Left colon (tissue), 2 donors: ENCODE results near the gene MBL2. TPM values are rescaled to one million over a fixed set of nuclear protein-coding genes. Genes with fewer than 3 reads are reported as not detected.

Experiments
- ATAC-seq: fragments of 200-7000 bp; cut with Tn5 transposase; one replicate; pipeline ENCODE4 v1.9.1; 2020; ENCODE audit warnings: mild to moderate bottlenecking, moderate library complexity
- DNase-seq, 2 donors: peaks; one replicate each; pipeline ENCODE4 v3.0.0-alpha.2; 2020
- intact Hi-C, 2 donors: fragments of 100-400 bp; cut with DNase I in 1 of 2; cut with micrococcal nuclease in 1 of 2; formaldehyde crosslinking; loops; one replicate each; pipeline versions ENCODE4 v1.11.2 to v1.14.0; 2022; cut with DNase I, micrococcal nuclease
- total RNA-seq, 2 donors: library from RNA; stranded (reverse); fragmentation: NEBNext Ultra II Directional; extraction: Animal tissue kit (Norgen Biotek cat#: 25700); gene quantifications; one replicate each; pipeline ENCODE4 v1.2.1, GENCODE V29; 2021
- donor health status: DM: no; HTN: no; CAD: no.
- donor health status: DM: yes; HTN: yes; CAD: no.

The MBL2 gene
- total RNA-seq, 2 donors from 2014 or later, result not detected

DNA sequence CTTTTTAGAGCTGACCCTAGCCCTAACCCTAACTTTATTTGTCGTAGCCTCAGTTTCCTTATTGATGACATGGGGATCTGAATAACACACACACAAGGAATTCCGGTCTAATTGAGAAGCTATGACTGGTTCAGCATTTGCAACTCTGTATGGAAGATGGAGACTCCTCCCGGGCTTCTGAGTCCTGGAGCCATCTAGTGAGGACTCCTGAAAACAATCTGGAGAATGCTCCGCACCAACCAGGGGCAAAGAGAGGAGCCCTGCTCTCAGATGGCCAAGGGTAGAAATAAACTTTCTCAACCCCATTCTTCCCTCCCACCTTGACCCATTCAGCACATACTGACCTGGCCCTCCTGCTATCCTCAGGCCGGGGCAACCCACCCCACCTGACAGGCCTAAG lies 26.4 kb downstream of the MBL2 start:
- DNase-seq, result no peak
- intact Hi-C loops, result no loop called here
- ATAC-seq, result no peak

DNA sequence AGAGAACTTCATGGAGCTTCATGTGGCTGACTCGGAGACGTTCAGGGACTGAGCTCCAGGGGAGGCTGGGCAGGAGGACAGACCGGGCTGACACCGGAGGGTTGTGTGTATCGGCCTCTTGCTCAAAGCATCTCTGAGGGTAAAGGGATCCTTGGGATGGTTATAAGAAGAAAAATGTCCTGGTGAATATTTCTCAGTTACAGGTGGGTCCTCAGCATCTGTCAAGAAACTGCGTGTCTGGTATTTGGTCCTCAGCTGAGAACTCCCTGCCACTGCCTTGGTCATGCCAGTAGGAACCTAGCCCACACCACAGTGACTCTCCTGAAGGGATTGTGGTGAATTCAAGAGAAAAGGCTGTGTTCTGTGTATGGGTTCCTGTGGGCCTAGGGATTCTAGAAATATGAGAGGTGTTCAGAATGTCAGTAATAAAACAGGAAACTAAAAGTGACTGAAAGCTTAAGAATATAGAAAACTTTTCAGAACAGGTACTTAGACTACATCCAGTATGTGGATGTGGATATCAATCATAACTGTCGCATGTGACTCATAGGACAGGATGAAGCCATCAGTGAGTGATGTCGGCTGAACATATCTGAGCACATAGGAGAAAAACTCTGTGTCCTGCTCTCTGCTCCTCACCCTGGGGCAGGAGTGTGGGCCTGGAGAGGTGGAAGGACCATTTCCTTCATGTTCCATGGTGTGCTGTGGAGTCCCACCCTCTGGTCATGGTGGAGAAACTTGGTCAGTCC lies 28.4 kb downstream of the MBL2 start:
- intact Hi-C loops, result no loop called here
- ATAC-seq, result no peak

GRCh38 chr10:52742731-52743130 lies 29.9 kb downstream of the MBL2 start:
- ATAC-seq (no peak), DNase-seq (no peak)
- intact Hi-C loops, result no loop called here

More for the DNA sequence above, 28.4 kb downstream of the MBL2 start:
- DNase-seq, result no peak

- intact Hi-C loops, result no loop called here
- no peak for ATAC-seq
Observed at GRCh38 chr10:52741851-52742250, 30.7 kb downstream of the MBL2 start.

DNA sequence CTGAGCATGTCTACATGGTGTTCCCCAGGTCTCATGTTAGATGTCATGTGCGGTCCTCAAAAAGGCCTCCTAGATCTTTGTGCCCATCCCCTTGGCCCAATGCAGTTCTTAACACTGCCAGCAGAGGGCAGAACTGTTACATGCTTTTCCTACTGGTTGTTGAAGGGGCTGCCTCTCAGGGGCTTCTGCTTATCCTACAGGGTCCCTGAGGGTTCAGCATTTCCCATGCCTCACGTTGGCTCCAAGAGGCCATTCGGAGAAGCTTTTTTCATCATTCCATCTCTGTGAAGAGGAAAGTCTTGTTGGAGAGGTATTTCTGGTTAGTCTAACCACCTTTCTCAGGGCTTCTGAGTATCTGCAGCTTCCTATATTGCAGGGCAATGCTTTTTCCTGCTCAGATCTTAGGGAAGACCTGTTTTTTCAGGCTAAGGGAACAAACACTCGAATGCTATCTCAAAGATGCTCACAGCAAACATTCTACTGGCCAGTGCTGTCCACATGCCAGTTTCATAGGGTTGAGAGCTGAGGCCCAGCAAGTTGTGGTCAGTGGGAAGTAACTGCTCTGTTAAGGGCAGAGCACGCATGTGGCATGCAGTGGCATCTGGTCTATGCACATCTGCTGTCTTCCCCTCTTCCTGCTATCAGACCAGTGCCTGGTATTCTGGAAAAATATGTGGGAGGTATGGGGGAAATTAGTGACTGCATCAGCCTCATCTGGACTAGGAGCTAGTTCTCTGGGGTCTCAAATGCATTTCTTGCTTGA lies 31.5 kb downstream of the MBL2 start:
- intact Hi-C loops, result no loop called here
- DNase-seq, result peak in 1 of 2 donors; percentile 40
- ATAC-seq, result no peak

More at GRCh38 chr10:52741851-52742250, 30.7 kb downstream of the MBL2 start:
- DNase-seq, result no peak

DNA sequence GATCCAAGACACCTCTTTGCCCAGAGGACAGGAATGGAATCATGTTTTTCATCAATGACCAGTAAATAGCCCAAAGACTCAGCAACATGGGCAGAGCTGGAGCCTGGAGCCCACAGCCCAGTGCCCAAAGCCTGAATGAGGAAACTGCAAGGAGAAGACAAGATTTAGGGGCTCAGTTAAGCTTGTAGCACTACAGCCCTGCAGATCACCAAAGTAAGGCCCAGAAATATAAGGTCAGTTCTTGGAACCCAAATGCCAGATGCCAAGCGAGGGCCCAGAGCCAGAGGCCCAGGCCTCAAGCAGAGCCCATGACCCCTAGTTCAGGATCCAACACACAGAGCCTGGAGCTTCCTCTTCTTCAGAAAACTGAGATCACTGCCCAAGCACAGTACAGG lies 32.4 kb downstream of the MBL2 start:
- ATAC-seq (no peak), DNase-seq (no peak)
- intact Hi-C loops, result no loop called here

DNA sequence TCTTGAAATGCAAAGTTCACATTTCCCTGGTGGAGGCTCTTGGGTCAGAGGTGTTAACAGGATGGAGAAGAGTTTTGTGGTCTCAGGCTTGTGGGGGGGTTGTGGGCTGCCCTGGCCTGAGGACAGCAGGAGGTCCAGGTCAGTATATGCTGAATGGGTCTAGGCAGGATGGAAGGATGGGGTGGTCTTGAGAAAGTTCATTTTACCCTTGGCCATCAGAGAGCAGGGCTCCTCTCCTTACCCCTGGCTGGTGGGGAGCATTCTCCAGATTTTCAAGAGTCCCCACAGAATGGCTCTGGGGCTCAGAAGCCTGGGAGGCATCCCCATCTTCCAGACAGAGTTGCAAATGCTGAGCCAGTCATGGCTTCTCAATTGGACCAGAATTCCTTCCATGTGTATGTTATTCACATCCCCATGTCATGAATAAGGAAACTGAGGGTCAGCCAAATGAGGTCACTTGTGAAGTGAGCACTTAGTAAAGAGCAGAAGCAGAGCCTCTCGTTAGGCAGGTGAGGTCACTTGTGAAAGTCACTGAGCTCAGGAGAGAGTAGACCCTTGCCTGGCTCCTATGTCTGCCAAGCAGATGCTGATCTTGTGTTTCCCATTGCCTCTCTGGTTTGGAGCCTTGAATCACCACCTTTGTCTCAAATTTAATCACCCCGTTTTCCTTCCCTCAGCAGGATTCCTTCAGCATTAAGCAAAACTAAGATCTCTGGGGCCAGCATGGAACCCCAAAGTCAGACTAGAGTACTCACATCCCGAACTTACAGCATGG lies 33.0 kb downstream of the MBL2 start:
- intact Hi-C loops, result no loop called here
- DNase-seq (no peak), ATAC-seq (no peak)

DNA sequence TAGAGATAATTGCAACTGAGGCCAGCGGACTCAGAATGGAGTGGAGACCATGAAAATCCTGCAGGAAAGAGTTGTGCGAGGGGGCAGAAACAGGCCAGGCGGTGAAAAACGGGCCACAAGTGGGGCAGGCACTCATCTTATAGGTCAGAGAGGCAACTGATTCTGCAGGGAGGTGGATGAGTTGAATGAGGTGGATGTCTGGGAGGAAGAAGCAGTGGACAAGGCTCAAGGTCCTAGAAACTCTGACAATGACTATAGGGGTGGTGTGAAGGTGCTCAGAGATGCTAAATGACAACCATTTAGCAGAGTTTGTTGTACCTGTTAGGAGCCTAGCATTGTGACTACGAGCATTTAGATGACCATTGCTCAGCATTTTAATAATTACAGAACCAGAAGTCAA lies 33.6 kb downstream of the MBL2 start:
- intact Hi-C loops, result no loop called here
- DNase-seq (no peak), ATAC-seq (no peak)

GRCh38 chr10:52729271-52730104 lies 43.1 kb downstream of the MBL2 start:
- ATAC-seq (peak; percentile 46), DNase-seq (no peak)
- intact Hi-C loops, result loop anchor here in 1 of 2 donors (5.0 kb wide), 1 partner anchor 82 kb away; no protein-coding TSS in a partner anchor

GRCh38 chr10:52720018-52720417 lies 52.6 kb downstream of the MBL2 start:
- DNase-seq (no peak), ATAC-seq (no peak)
- intact Hi-C loops, result no loop called here
